ENCODE data around the gene DYNLL1.
"Not testable (repeated sequence)": the region's sequence is repeated elsewhere in the genome, so short reads cannot be mapped to it uniquely, and the experiment has no call there.

The DYNLL1 gene

DNA sequence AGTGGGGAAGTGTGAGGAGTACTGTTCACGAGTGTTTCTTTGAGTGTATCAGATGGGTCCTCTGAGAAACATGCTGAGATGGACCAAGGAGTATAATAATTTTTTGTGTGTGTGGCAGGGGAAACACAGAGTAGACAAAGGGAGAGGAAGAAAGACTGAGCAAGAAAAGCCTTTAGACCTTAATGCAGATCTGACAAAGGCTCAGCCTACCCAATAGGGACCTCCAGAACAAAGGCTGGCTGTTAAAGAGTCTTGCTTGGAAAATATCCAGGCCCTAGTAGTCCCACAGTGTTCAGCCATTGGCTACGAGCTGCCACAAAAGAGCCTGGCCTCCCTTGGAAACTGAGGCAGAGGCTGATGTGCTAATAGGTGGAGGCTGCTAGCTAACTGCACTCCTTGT lies 19.6 kb downstream of the DYNLL1 start:
- no peak for DNase-seq (ENCODE audit: low read depth in 2 of 2)

DNA sequence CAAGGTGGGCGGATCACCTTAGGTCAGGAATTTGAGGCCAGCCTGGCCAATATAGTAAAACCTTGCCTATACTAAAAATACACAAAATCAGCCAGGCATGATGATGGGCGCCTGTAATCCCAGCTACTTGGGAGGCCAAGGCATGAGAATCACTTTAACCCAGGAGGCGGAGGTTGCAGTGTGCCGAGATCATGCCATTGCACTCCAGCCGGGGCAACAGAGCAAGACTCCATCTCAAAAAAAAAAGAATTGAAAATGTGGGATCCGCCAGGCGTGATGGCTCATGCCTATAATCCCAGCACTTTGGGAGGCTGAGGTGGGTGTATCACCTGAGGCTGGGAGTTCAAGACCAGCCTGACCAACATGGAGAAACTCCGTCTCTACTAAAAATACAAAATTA lies 23.4 kb downstream of the DYNLL1 start:
- not testable (repeated sequence) for DNase-seq (ENCODE audit: low read depth in 2 of 2)

DNA sequence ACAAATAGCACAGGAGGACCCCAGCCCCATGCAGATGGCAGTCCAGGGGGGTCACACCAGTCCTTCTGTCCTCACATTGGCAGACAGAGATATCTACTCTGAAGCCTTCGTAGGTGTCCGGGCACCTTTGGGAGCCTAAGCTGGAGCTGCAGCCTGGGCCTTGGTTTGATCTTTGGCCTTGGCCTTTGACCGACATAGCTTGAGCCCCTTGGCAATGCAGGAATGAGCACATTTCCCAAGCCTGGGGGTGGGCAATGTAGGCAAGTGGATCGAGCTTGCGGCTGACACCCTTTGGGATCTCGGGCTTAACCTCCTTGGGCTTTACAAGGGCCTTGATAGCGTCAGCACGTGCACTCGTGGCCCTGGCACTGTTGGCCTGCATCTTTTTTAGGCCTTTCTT lies 26.7 kb downstream of the DYNLL1 start:
- DNase-seq (ENCODE audit: low read depth in 2 of 2) = no peak

DNA sequence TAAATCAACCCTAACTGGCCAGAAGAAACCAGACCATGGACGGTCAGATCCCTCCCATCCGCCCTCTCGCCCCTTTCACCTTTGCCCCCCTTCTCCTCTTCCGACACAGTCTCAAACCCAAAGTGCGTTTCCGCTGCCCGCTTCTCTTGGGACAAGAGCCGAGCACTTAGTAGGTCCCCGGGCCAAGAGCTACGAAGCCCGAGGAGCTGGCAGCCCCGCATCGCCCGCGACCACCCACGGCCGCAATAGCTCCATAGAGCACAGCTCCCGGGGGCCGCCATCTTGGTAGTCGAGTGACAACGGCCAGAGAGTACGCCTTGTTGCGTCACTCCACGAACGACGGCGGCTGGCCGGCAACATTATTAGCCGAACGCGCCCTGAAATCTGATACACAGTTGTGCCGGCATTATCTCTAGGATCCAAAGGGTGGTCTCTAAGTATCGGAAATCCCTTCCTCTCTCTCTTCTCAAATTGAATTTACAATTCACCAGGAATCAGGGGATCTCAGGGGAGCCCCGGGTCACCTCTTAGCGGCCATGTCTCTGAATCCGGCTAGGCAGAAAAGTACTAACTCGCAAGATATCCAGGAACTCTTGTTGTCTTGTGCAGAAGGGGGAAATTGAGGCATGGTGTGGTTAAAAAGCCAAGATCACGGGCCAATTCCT lies 33.1 kb downstream of the DYNLL1 start, which contains the start of gene COQ5:
Gene COQ5 (minus strand): TSS at position 298 of the 665 bp plus-strand sequence. CDS start 17 bp downstream, at position 281.
- DNase-seq (ENCODE audit: low read depth in 2 of 2) = peak; percentile 71 to 78

DNA sequence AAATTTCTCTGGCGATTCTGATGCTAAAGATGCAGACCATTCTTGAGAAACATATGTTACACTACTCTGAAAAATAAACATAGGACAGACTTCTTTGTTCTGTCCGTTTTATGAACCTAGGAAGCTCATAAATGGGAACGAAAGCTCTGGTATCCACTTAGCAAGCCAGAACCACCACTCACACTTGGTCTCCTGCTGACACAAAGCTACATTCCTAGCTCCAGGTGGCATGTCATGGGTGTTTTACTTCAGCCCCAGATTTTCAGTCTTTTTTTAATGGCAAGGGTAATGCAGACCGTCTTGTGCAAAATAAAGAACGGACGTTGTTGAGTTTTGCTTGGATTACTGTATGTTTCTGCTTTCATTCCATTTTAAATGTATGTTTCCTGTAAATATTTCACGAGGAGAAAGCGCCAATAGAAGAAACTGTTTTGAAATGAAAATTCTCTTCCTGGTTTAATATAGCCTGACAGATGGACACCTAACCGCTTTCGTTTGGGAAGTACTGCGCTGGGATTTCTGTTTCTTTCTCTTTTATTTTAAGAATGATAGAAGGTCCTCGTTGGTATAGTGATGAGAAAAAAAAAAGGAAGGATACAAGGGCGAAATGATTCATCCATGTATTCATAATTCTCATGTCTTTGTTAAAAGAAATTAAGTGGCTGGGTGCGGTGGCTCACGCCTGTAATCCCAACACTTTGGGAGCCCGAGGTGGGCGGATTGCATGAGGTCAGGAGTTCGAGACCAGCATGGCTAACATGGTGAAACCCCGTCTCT lies 33.9 kb downstream of the DYNLL1 start:
- DNase-seq (ENCODE audit: low read depth in 2 of 2) = no peak

DNA sequence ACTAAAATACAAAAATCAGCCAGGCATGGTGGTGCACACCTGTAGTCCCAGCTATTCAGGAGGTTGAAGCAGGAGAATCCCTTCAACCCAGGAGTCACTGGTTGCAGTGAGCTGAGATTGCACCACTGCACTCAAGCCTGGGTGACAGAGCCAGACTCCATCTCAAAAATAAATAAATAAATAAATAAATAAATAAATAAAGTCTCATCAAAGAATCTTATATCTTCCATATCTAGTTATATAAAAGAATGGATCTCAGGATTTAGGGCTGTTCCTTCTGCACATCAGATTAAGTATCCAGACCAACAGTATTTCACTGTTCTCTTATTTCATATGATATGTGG lies 34.5 kb downstream of the DYNLL1 start:
- DNase-seq (ENCODE audit: low read depth in 2 of 2) = not testable (repeated sequence)

DNA sequence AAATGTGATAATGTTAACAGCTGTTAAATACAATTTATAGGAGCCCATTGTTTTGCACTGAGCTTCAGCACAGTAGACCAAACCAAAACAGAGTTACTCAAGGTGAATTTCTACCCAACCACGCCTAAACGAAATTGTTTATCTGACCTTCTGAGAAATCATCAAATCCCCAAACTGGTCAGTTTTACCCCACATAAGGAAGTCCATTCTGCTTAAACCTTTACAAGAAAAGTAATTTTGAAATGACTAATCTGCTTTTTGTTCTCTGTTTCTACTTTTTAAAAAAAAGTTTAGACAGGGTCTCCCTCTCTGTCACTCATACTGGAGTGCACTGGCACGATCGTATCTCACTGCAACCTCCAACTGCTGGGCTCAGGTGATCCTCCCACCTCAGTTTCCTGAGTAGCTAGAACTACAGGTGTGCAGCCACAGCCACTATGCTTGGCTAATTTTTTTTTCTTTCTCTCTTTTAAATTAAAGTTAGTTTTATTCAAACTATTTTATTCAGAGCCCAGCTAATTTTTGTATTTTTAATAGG lies 36.9 kb downstream of the DYNLL1 start:
- no peak for DNase-seq (ENCODE audit: low read depth in 2 of 2)

DNA sequence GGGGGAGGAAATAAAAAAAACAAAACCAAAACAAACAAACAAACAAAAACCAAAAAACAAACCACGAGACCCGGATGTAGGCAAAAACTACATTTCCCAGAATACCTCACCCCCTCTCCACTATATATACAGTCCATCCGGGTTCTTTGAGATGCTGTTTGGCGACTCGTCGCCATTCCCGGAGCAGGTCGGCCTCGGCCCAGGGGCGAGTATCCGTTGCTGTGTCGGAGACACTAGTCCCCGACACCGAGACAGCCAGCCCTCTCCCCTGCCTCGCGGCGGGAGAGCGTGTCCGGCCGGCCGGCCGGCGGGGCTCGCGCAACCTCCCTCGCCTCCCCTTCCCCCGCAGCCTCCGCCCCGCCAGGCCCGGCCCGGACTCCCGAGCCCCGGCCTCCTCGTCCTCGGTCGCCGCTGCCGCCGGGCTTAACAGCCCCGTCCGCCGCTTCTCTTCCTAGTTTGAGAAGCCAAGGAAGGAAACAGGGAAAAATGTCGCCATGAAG lies 38.3 kb downstream of the DYNLL1 start, which contains the start of gene RNF10:
Gene RNF10 (plus strand): TSS at position 154 of the 500 bp plus-strand sequence. CDS start 456 bp downstream, outside the sequence.
- DNase-seq (ENCODE audit: low read depth in 2 of 2) = peak; percentile 49

DNA sequence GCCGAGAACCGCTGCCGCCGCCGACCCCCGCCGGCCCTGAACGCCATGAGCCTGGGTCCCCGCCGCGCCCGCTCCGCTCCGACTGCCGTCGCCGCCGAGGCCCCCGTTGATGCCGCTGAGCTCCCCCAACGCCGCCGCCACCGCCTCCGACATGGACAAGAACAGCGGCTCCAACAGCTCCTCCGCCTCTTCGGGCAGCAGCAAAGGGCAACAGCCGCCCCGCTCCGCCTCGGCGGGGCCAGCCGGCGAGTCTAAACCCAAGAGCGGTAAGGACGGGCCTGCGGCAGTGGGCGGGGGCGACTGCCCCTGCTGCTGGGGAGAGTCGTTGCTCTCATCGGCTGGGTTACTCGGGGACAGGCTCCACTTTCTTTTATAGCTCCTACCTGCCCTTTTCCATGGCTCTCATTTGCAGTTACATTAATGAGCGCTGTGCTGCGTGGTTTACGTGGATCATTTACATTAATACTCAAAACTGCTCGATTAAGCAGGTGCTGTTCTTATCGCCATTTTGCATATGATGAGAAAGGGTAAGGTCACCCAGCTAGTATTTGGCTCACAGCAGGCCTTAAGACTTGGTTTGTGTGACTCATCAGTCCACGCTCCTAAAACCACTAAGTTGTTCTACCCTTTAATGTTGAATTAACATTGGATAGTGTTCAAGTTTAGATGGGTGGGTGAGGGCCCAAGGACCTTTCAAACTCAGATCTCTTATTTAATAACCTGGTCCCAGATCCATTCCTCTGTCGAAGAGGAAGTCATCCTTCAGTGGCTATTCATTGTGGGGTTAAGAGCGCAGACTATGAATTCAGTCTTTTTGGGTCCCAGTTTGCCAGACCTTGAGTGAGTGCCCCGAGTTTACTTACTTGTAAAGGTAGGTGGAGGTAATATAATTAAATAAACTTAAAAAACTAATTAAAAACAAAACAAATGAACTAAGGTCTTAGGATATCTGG lies 39.1 kb downstream of the DYNLL1 start:
- DNase-seq (ENCODE audit: low read depth in 2 of 2) = peak; percentile 15 to 21

DNA sequence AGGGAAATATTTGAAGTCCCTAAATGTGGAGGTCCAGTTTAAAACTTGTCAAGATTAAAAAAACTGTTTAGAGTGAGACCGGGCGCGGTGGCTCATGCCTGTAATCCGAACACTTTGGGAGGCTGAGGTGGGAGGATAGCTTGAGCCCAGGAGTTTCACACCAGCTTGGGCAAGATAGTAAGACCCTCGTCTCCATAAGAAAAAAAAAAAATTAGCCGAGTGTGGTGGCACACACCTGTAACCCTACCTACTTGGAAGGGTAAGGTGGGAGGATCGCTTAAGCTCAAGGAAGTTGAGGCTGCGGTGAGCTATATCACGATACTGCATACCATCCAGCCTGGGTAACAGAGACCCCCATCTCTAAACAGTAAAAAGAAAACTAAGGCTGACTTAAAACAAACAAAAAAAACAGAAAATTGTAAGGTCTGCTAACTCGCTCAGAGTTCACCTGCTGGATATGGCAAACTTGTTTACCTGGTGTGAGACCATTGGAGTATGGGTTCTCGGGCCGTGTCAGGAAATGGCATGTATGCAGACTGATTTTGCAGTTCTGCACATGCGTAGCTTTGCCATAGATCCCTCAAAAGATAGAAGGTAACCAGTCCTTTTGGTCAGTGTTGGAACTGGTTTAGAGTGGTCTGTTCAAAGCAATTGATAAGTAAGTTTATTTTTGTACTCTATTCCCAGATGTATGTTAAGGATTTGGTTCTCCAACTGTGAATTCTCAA lies 40.3 kb downstream of the DYNLL1 start:
- no peak for DNase-seq (ENCODE audit: low read depth in 2 of 2)

DNA sequence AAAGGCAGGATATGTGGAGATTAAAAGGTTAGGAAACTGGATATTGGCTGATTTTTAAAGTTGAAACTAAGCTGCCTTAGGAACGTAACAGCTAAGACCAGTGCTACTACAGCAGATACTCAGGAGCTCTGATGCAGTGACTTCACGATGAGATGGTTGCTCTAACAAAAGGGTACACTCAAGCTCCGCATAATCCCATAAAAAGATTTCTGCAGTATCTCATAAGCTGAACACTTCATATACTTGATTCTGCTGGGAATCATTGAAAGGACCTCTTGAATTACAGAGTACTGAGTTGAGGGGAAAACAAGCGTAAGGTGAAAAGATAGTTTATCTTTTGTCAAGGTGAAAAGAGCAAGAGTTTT lies 41.9 kb downstream of the DYNLL1 start:
- no peak for DNase-seq (ENCODE audit: low read depth in 2 of 2)

DNA sequence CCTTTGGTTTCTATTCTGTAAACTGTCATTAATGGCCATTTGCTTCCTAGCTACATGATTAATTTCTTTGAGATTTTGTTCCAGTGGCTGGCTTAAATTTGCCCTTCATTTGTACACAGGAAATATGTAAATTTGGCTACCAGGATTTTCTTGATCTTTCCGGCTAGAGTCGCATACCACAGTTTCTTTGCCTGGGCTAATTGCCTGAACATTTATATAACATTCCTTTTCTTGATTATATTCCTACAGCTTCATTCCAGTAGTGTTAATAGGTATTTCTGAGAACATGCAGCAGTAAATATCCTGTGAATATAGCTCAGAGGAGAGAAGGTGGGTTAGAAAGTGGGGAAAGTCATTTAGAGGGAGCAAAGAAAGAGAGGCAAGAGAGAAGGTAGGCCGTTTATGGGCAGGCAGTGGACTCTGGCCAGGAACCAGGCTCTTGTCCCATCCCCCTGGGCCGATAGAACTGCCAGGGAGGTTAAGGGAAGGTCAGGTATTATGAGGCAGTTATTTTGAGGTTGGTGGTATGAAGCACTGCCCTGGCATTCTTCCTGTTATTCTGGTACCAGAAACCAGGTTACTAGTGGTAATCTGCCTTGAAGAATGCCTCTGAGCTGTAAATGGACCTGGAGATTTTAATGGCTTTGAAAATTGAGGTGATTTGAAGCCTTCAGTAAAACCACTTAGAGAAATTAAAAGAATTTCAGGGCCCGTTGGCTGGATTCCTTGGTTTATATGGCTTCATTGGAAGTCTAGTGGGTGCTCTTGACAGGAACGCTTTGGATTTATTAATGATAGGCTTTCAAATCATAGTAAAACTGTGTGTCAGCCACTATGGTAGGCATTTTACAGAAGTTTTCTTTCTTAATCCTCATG lies 42.6 kb downstream of the DYNLL1 start:
- DNase-seq (ENCODE audit: low read depth in 2 of 2) = no peak

DNA sequence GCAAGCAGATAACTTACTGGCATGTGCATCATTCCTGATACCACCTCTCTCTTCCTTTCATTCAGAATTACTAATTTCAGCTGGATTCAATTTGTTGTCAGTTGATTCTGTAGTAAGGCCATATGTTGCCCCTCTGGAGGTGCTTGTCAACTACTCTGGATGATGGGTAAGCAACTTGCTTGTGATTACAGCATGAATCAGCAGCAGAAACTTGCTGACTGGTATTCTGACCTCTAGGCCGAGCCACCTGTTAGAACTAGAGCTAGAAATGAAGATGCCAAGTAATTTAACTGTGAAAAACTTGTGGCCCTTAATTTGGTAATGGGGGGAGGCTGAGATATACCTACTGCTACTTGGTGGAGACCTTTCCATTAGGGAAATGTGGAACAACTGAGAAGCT lies 43.4 kb downstream of the DYNLL1 start:
- DNase-seq (ENCODE audit: low read depth in 2 of 2) = no peak

DNA sequence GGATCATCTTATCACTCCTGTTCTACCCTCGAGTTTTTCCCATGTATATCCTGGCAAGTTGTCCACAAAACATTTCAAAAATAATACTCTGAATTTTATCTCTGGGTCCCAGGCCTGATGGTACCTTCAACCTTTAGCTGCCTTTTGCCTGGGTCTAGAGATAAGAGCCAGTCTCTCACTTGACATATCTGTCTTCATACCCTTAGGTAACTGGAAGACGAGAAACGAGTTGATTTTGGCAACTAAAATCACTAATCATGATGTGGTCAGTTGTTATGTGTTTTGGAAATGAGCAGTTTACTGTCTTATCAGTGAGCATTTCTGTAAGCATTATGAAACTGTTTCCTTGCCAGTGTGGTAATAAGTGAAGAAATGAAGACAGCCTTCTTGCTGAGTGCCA lies 44.5 kb downstream of the DYNLL1 start:
- DNase-seq (ENCODE audit: low read depth in 2 of 2) = no peak

DNA sequence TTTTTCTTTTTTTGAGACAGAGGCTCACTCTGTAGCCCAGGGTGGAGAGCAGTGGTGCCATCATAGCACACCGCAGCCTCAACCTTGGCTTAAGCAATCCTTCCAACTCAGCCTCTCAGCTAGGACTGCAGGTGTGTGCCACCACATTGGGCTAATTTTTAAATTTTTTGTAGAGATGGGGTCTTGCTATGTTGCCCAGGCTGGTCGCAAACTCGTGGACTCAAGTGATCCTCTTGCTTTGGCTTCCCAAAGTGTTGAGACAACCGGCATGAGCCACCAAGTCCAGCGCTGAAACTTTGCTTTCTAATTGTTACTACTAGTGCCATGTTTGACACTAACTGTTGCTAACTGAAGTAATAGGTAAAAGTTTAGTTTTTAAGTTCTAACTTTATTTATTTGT lies 46.3 kb downstream of the DYNLL1 start:
- no peak for DNase-seq (ENCODE audit: low read depth in 2 of 2)

DNA sequence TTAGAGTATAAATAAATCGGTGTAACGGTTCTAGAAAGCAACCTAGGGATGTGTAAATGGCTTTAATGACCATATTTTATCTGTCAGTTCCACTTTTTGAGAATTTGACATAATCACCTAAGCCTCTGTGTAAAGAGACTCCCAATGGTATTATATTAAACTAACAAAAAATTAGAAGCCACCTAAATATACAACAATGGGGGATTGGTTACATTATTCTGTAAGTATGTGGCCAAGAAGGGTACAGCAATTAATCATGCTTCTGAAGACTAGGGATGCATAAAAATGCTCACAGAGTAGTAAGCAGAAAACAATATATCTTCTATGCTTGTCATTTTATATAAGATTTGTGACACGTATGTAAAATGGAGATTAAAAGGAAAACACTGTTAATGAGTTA lies 48.8 kb downstream of the DYNLL1 start:
- DNase-seq (ENCODE audit: low read depth in 2 of 2) = no peak

DNA sequence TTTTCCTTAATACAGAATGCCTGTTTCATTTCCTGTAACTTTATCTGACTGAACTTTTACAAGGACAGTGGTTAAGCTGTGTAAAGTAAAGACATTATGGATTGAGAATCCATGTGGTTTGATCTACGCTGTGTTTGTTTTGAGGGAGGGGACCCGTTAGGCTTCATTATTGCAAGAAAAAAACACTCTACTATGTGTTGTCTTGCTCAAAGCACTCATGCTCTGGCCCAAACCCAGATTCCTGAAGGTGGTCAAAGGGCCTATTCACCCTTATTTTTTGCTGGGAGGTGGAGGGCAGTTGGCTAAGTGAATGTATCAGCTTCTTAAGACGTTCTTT lies 50.1 kb downstream of the DYNLL1 start:
- no peak for DNase-seq (ENCODE audit: low read depth in 2 of 2)
